GM12878 (cell line): Measurements from ENCODE around the gene C1orf87. TPM values are rescaled to one million over a fixed set of nuclear protein-coding genes. Genes with fewer than 3 reads are reported as not detected.

Source experiments
- ATAC-seq: fragments of 200-7000 bp; cut with Tn5 transposase; 3 replicates; pipeline ENCODE4 v1.9.1; 2020; ENCODE audit warnings: mild to moderate bottlenecking, moderate library complexity
- BruUV-seq: library from RNA; stranded (reverse); fragments of 400-500 nt; replicated peaks from 2 replicates; lab custom pipeline; 2021; lab: Mats Ljungman, UMichigan
- CTCF ChIA-PET: fragments of 300-600 bp; sonication (Branson Sonifier 250); formaldehyde crosslinking; extraction: SDS; loops from one replicate; lab custom pipeline; 2021; ENCODE audit warnings: inconsistent platforms; lab: Yijun Ruan, JAX
- POLR2A ChIA-PET: fragments of 350-600 bp; formaldehyde crosslinking; extraction: SDS; loops from one replicate; lab custom pipeline; 2021; ENCODE audit warnings: inconsistent platforms; lab: Charles Lee
- RAD21 ChIA-PET: fragments of 300-600 bp; sonication (Branson Sonifier 250); formaldehyde crosslinking; loops from one replicate; lab custom pipeline; 2023; ENCODE audit warnings: antibody characterized with exemption; ENCODE audit not compliant: unreplicated experiment; lab: Charles Lee
- SMC1A ChIA-PET: fragments of 300-600 bp; sonication (Branson Sonifier 250); formaldehyde crosslinking; loops from one replicate; lab custom pipeline; 2023; ENCODE audit not compliant: unreplicated experiment, uncharacterized antibody; lab: Charles Lee
- DNase-seq: peaks from one replicate; pipeline ENCODE4 v3.0.0-alpha.2; 2011; ENCODE audit warnings: low read depth, low spot score
- FAIRE-seq: peaks from 3 replicates; lab custom pipeline; 2011; peaks lifted over from hg19 to GRCh38; lab: Jason Lieb, UNC
- H2AFZ ChIP-seq: 2 replicates; pipeline ENCODE4 v1.6.0; 2011; ENCODE audit warnings: low read depth, low read length, control low read depth; ENCODE audit not compliant: control insufficient read depth
- H3K27ac ChIP-seq: 2 replicates; pipeline ENCODE4 v1.5.1; 2011; ENCODE audit warnings: control low read depth; ENCODE audit not compliant: control insufficient read depth, insufficient read depth
- H3K27me3 ChIP-seq, 2 experiments: replicated peaks in 1 of 2; 2 replicates each; pipeline versions ENCODE4 v1.6.0 to v1.6.1; 2011; ENCODE audit warnings: low read length in 1 of 2; ENCODE audit not compliant: control insufficient read depth in 2 of 2, insufficient read depth in 2 of 2
- H3K36me3 ChIP-seq, 2 experiments: 2 replicates each; pipeline ENCODE4 v1.5.1; 2011; ENCODE audit warnings: low read length in 1 of 2; ENCODE audit not compliant: control insufficient read depth in 2 of 2, insufficient read depth in 2 of 2
- H3K4me1 ChIP-seq: 2 replicates; pipeline ENCODE4 v1.6.1; 2011; ENCODE audit warnings: mild to moderate bottlenecking, low read length, moderate library complexity, mixed read lengths; ENCODE audit not compliant: control insufficient read depth, insufficient read depth
- H3K4me2 ChIP-seq: 2 replicates; pipeline ENCODE4 v1.6.0; 2011; ENCODE audit warnings: control low read depth; ENCODE audit not compliant: control insufficient read depth, insufficient read depth
- H3K4me3 ChIP-seq: fragments of 200-600 bp; sonication (generic); 2 replicates; pipeline ENCODE4 v1.5.1; 2016
- H3K79me2 ChIP-seq: 2 replicates; pipeline ENCODE4 v1.6.0; 2011; ENCODE audit warnings: low read length; ENCODE audit not compliant: control insufficient read depth, insufficient read depth
- H3K9ac ChIP-seq: 2 replicates; pipeline ENCODE4 v1.8.0; 2011; ENCODE audit warnings: low read length, control low read depth, mixed read lengths; ENCODE audit not compliant: control insufficient read depth, insufficient read depth
- H3K9me3 ChIP-seq: replicated peaks from 3 replicates; pipeline ENCODE4 v1.5.1; 2011; ENCODE audit warnings: mild to moderate bottlenecking, low read length; ENCODE audit not compliant: control insufficient read depth, insufficient read depth
- H4K20me1 ChIP-seq: 2 replicates; pipeline ENCODE4 v1.6.0; 2011; ENCODE audit not compliant: control insufficient read depth, insufficient read depth
- BHLHE40 ChIP-seq, 2 experiments: fragments of 450-650 bp in 1 of 2; IDR thresholded peaks; 2 replicates each; pipeline ENCODE4 v1.6.1; 2011 to 2017; ENCODE audit warnings: low read depth in 2 of 2, borderline replicate concordance in 1 of 2, improper control_type of control experiment in 1 of 2, low read length in 1 of 2, mild to moderate bottlenecking in 1 of 2
- EP300 ChIP-seq, 2 experiments: fragments of 150-350 bp in 1 of 2; IDR thresholded peaks; 2 replicates each; pipeline ENCODE4 v1.6.1; 2011 to 2012; ENCODE audit warnings: low read depth in 2 of 2, low read length in 2 of 2, borderline replicate concordance in 1 of 2, improper control_type of control experiment in 1 of 2, inconsistent platforms in 1 of 2; ENCODE audit not compliant: control insufficient read depth in 1 of 2
- SMAD1 ChIP-seq: fragments of 450-650 bp; IDR thresholded peaks from 2 replicates; pipeline ENCODE4 v1.6.1; 2018; ENCODE audit warnings: mild to moderate bottlenecking, low read depth; ENCODE audit not compliant: partially characterized antibody
- SP1 ChIP-seq: IDR thresholded peaks from one replicate; pipeline ENCODE4 v1.6.1; 2011; ENCODE audit warnings: low read depth, low read length
- WGBS: methylation state at CpG from one replicate; pipeline ENCODE4 v1.1.6; 2016; ENCODE audit warnings: low lambda C conversion rate; ENCODE audit not compliant: insufficient replicate concordance, insufficient coverage; ENCODE audit errors: missing lambda C conversion rate; 5-methylcytosine and 5-hydroxymethylcytosine counted together
- in situ Hi-C: fragments of 300-500 bp; cut with MboI; formaldehyde crosslinking; loops from 9 replicates; pipeline ENCODE4 v1.14.3; 2018; ENCODE audit warnings: mixed read lengths
- intact Hi-C: fragments of 100-400 bp; cut with micrococcal nuclease; formaldehyde crosslinking; loops from one replicate; pipeline ENCODE4 v1.14.2; 2022; ENCODE audit not compliant: unreplicated experiment
- polyA plus RNA-seq, 11 experiments: library from polyadenylated mRNA; depleted of rRNA in 4 of 11; unstranded in 6 of 11; stranded (reverse) in 5 of 11; fragments of >200 nt; fragmentation: Nextera tagmentation in 4 of 11; fragmentation: Illumina TruSeq in 1 of 11; extraction: Ambion mirVana in 4 of 11; extraction: Trizol in 1 of 11; gene quantifications; 1 replicate in 1 of 11; 2 replicates in 10 of 11; pipeline versions ENCODE4 v1.2.1 to v1.2.3, GENCODE V29; 2011 to 2016; ENCODE audit warnings: inconsistent platforms in 2 of 11, missing spikeins in 2 of 11, low read depth in 1 of 11
- total RNA-seq, 4 experiments: library from RNA; depleted of rRNA in 3 of 4; stranded (reverse); fragments of >200 nt in 3 of 4; fragmentation: Illumina TruSeq in 1 of 4; extraction: Trizol in 1 of 4; gene quantifications; 2 replicates each; pipeline versions ENCODE4 v1.2.1 to v1.2.3, GENCODE V29; 2013 to 2021
- TF ChIP-seq, protein P1 (sequence below): fragments of 450-650 bp; IDR thresholded peaks from 2 replicates; pipeline ENCODE4 v1.6.1; 2018; ENCODE audit warnings: mild to moderate bottlenecking, low read depth, moderate library complexity; ENCODE audit not compliant: partially characterized antibody

Gene C1orf87
- total and polyA plus RNA-seq, 10 of the 15 experiments (the other 5 are each of a cell fraction or from before 2014, with no cell fraction given) = not detected

DNA sequence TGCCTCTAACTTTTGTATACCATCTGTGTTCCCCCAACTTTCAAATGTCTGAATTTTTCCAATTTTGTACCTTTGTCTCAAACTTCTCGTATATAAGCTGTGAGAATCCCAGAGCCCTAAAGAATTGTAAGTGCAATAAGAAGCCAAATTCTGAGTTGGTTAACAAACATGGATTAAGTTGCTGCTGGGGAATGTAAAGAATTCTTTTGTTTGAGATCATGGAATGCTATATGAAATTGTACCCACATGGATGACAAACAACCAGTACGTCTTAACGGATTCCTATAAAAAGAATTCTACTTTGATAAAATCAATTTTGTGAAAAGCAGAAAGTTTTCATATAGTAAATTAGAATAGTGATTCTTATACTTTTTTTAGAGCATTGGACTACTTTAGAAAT is 74.6 kb downstream of the C1orf87 start (continued):
- TF ChIP-seq SMAD1 (no peak), EP300 (IDR thresholded peaks at IDR 0.05; ENCODE audit: borderline replicate concordance in 1 of 2, control insufficient read depth in 1 of 2, low read depth in 2 of 2, low read length in 2 of 2) (no peak), BHLHE40 (IDR thresholded peaks at IDR 0.05; ENCODE audit: borderline replicate concordance in 1 of 2, low read depth in 2 of 2, low read length in 1 of 2) (no peak)

DNA sequence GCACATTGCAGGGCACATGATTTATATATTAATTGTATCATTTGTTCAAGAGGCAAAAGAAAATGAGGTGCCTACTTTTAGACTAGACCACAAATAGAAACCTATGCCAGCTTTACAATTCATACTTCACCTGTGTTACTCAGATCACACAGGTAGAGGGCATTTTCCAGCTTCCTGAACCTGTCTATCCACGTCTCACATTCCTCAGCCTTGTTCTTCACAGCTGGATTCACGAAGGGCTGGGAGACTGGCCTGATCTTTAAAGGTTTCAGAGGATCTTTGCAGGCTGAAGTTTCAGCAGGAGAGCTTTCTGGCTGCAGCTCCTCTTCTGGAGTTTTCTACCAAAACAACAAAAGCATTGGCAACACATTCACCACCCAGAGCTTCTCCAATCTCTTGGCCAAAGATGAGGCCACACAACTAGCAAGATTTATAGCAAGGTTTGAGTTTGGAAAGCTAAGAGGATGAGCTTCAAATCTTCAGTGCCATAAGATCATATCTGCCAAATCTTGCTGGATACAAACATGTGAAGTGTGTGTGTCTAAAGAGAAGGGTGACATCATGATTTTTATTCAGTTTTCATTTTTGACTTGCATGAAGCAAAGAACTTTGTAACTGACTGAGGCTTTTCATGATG is 76.0 kb downstream of the C1orf87 start:
- 0% methylated on average over 2 of the region's 2 CpGs for WGBS
- Histone ChIP-seq H3K4me2 (no peak overlapping the region), H4K20me1 (no peaks in the 10 kb centered on the region), H3K9me3 (no peaks in the 10 kb centered on the region), H3K27ac (no peak overlapping the region), H2AFZ (no peak overlapping the region), H3K4me3 (no peak overlapping the region), H3K36me3 (no peaks in the 10 kb centered on the region), H3K4me1 (no peaks in the 10 kb centered on the region), H3K79me2 (no peaks in the 10 kb centered on the region), H3K27me3 (no peaks in the 10 kb centered on the region), H3K9ac (no peak overlapping the region)
- no TSS peak for BruUV-seq
- TF ChIP-seq, protein P1, sequence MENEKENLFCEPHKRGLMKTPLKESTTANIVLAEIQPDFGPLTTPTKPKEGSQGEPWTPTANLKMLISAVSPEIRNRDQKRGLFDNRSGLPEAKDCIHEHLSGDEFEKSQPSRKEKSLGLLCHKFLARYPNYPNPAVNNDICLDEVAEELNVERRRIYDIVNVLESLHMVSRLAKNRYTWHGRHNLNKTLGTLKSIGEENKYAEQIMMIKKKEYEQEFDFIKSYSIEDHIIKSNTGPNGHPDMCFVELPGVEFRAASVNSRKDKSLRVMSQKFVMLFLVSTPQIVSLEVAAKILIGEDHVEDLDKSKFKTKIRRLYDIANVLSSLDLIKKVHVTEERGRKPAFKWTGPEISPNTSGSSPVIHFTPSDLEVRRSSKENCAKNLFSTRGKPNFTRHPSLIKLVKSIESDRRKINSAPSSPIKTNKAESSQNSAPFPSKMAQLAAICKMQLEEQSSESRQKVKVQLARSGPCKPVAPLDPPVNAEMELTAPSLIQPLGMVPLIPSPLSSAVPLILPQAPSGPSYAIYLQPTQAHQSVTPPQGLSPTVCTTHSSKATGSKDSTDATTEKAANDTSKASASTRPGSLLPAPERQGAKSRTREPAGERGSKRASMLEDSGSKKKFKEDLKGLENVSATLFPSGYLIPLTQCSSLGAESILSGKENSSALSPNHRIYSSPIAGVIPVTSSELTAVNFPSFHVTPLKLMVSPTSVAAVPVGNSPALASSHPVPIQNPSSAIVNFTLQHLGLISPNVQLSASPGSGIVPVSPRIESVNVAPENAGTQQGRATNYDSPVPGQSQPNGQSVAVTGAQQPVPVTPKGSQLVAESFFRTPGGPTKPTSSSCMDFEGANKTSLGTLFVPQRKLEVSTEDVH = no peak
- no peak for TF ChIP-seq SP1
- ChIA-PET CTCF (no interaction called here), SMC1A (interaction anchor here (1.2 kb wide), 1 partner anchor 9 kb away, joined by 3 read pairs; no protein-coding TSS in a partner anchor), POLR2A (no interaction called here), RAD21 (no interaction called here)
- ATAC-seq (no peak), FAIRE-seq (no peak), DNase-seq (no peak)
- in situ Hi-C loops = no loop called here
- intact Hi-C loops = no loop called here
